ENCODE measurements around the gene RMDN2. TPM values are rescaled to one million over a fixed set of nuclear protein-coding genes. Genes with fewer than 3 reads are reported as not detected.
"Not testable (repeated sequence)": the region's sequence is repeated elsewhere in the genome, so short reads cannot be mapped to it uniquely, and the experiment has no call there.

RMDN2 gene
- total RNA-seq, 1 experiment from 2014 or later: 5.4 TPM

GRCh38 chr2:37962740-37963121, 37.6 kb downstream of the RMDN2 start:
- not testable (repeated sequence) for DNase-seq, H3K27me3 ChIP-seq, H3K36me3 ChIP-seq, H3K4me3 ChIP-seq
- H3K9me3 ChIP-seq: peaks cover 11% of the 10 kb centered on the region

- not testable (repeated sequence) for H3K36me3 ChIP-seq, DNase-seq, H3K27me3 ChIP-seq, H3K4me3 ChIP-seq
- peaks cover 10% of the 10 kb centered on the region for H3K9me3 ChIP-seq
These were observed 38.8 kb downstream of the RMDN2 start for GRCh38 chr2:37963901-37964300.

GRCh38 chr2:37966326-37966725, 41.2 kb downstream of the RMDN2 start:
- no peak for DNase-seq
- H3K4me3 ChIP-seq: no peak overlapping the region
- H3K27me3 ChIP-seq: peaks cover 5% of the 10 kb centered on the region
- no peaks in the 10 kb centered on the region for H3K36me3 ChIP-seq
- no peaks in the 10 kb centered on the region for H3K9me3 ChIP-seq

GRCh38 chr2:37969731-37970130, 44.6 kb downstream of the RMDN2 start:
- DNase-seq: no peak
- Histone ChIP-seq H3K27me3 (peaks cover 11% of the 10 kb centered on the region), H3K9me3 (no peaks in the 10 kb centered on the region), H3K36me3 (no peaks in the 10 kb centered on the region), H3K4me3 (no peak overlapping the region)

- H3K9me3 ChIP-seq: no peaks in the 10 kb centered on the region
- peaks cover 14% of the 10 kb centered on the region for H3K27me3 ChIP-seq
- no peaks in the 10 kb centered on the region for H3K36me3 ChIP-seq
- H3K4me3 ChIP-seq: no peak overlapping the region
- no peak for DNase-seq
These were observed 46.9 kb downstream of the RMDN2 start for GRCh38 chr2:37971971-37972370.

- H3K4me3 ChIP-seq: no peak overlapping the region
- H3K27me3 ChIP-seq: peaks cover 14% of the 10 kb centered on the region
- H3K9me3 ChIP-seq: no peaks in the 10 kb centered on the region
- no peaks in the 10 kb centered on the region for H3K36me3 ChIP-seq
- no peak for DNase-seq
These were observed 48.7 kb downstream of the RMDN2 start for GRCh38 chr2:37973615-37974353.

GRCh38 chr2:37975808-37976207, 50.7 kb downstream of the RMDN2 start:
- peaks cover 14% of the 10 kb centered on the region for H3K27me3 ChIP-seq
- no peaks in the 10 kb centered on the region for H3K36me3 ChIP-seq
- H3K4me3 ChIP-seq: no peak overlapping the region
- H3K9me3 ChIP-seq: no peaks in the 10 kb centered on the region
- DNase-seq: no peak

- peaks cover 11% of the 10 kb centered on the region for H3K27me3 ChIP-seq
- no peaks in the 10 kb centered on the region for H3K36me3 ChIP-seq
- no peaks in the 10 kb centered on the region for H3K9me3 ChIP-seq
- DNase-seq: no peak
- no peak overlapping the region for H3K4me3 ChIP-seq
These were observed 51.3 kb downstream of the RMDN2 start for GRCh38 chr2:37976411-37976810.

GRCh38 chr2:37982147-37982582, 57.1 kb downstream of the RMDN2 start:
- Histone ChIP-seq H3K9me3 (0 out of 2 replicates have a peak, but pooled peaks cover 2% of the 10 kb centered on the region), H3K27me3 (peaks cover 4% of the 10 kb centered on the region; the same call in 1 of the 2 replicates), H3K36me3 (no peaks in the 10 kb centered on the region), H3K4me3 (no peak overlapping the region)
- DNase-seq: peak; percentile 44

- H3K36me3 ChIP-seq: no peaks in the 10 kb centered on the region
- no peak for DNase-seq
- no peak overlapping the region for H3K4me3 ChIP-seq
- peaks cover 4% of the 10 kb centered on the region; the same call in 1 of the 2 replicates for H3K27me3 ChIP-seq
- H3K9me3 ChIP-seq: 0 out of 2 replicates have a peak, but pooled peaks cover 2% of the 10 kb centered on the region
These were observed 57.8 kb downstream of the RMDN2 start for GRCh38 chr2:37982847-37983246.

- Histone ChIP-seq H3K9me3 (0 out of 2 replicates have a peak, but pooled peaks cover 2% of the 10 kb centered on the region), H3K27me3 (peaks cover 4% of the 10 kb centered on the region; the same call in 1 of the 2 replicates), H3K36me3 (no peaks in the 10 kb centered on the region), H3K4me3 (no peak overlapping the region)
- DNase-seq: no peak
These were observed 58.6 kb downstream of the RMDN2 start for GRCh38 chr2:37983719-37984118.

- H3K36me3 ChIP-seq: no peaks in the 10 kb centered on the region
- H3K4me3 ChIP-seq: no peak overlapping the region
- peaks cover 4% of the 10 kb centered on the region; the same call in 1 of the 2 replicates for H3K27me3 ChIP-seq
- 0 out of 2 replicates have a peak, but pooled peaks cover 2% of the 10 kb centered on the region for H3K9me3 ChIP-seq
- no peak for DNase-seq
These were observed 59.1 kb downstream of the RMDN2 start for GRCh38 chr2:37984176-37984575.

- 0 out of 2 replicates have a peak, but pooled peaks cover 2% of the 10 kb centered on the region for H3K9me3 ChIP-seq
- no peak overlapping the region for H3K4me3 ChIP-seq
- H3K36me3 ChIP-seq: no peaks in the 10 kb centered on the region
- DNase-seq: no peak
- H3K27me3 ChIP-seq: peaks cover 4% of the 10 kb centered on the region; the same call in 1 of the 2 replicates
These were observed 59.5 kb downstream of the RMDN2 start for GRCh38 chr2:37984589-37984988.

- Histone ChIP-seq H3K27me3 (peaks cover 4% of the 10 kb centered on the region; the same call in 1 of the 2 replicates), H3K36me3 (no peaks in the 10 kb centered on the region), H3K9me3 (0 out of 2 replicates have a peak, but pooled peaks cover 2% of the 10 kb centered on the region), H3K4me3 (no peak overlapping the region)
- peak; percentile 4 for DNase-seq
These were observed 60.2 kb downstream of the RMDN2 start for GRCh38 chr2:37985333-37985732.

- no peak overlapping the region for H3K4me3 ChIP-seq
- peaks cover 4% of the 10 kb centered on the region; the same call in 1 of the 2 replicates for H3K27me3 ChIP-seq
- no peak for DNase-seq
- no peaks in the 10 kb centered on the region for H3K36me3 ChIP-seq
- 0 out of 2 replicates have a peak, but pooled peaks cover 2% of the 10 kb centered on the region for H3K9me3 ChIP-seq
These were observed 62.1 kb downstream of the RMDN2 start for GRCh38 chr2:37987098-37987775.

GRCh38 chr2:37992601-37993000, 67.5 kb downstream of the RMDN2 start:
- no peaks in the 10 kb centered on the region for H3K9me3 ChIP-seq
- H3K4me3 ChIP-seq: no peak overlapping the region
- DNase-seq: no peak
- no peaks in the 10 kb centered on the region for H3K36me3 ChIP-seq
- H3K27me3 ChIP-seq: no peaks in the 10 kb centered on the region

- Histone ChIP-seq H3K27me3 (no peaks in the 10 kb centered on the region), H3K36me3 (no peaks in the 10 kb centered on the region), H3K9me3 (no peaks in the 10 kb centered on the region), H3K4me3 (no peak overlapping the region)
- DNase-seq: no peak
These were observed 68.1 kb downstream of the RMDN2 start for GRCh38 chr2:37993143-37993542.
